Activated CD4-positive, alpha-beta T cell treated with anti-CD3 and anti-CD28 coated beads for 36 hours (primary cell): ENCODE data around the gene RBM34. TPM values are rescaled to one million over a fixed set of nuclear protein-coding genes. Genes with fewer than 3 reads are reported as not detected.

ENCODE experiments used
- ATAC-seq: fragments of 200-7000 bp; cut with Tn5 transposase; one replicate; pipeline ENCODE4 v1.10.0; 2021; ENCODE audit warnings: mild to moderate bottlenecking, moderate library complexity
- CTCF ChIA-PET: fragments of 350-600 bp; sonication (Branson Sonifier 250); formaldehyde crosslinking; loops from one replicate; lab custom pipeline; 2021; ENCODE audit warnings: antibody characterized with exemption; lab: Charles Lee
- POLR2A ChIA-PET: fragments of 350-600 bp; sonication (Branson Sonifier 250); formaldehyde crosslinking; loops from one replicate; lab custom pipeline; 2021; ENCODE audit warnings: antibody characterized with exemption, inconsistent platforms; lab: Charles Lee
- DNase-seq: peaks from one replicate; pipeline ENCODE4 v3.0.0-alpha.2; 2020
- H3K27ac Mint-ChIP-seq: one replicate; pipeline ENCODE4 v1.8.0; 2021; ENCODE audit warnings: mixed read lengths
- H3K27me3 Mint-ChIP-seq: one replicate; pipeline ENCODE4 v1.8.0; 2021; ENCODE audit warnings: mixed read lengths
- H3K36me3 Mint-ChIP-seq: one replicate; pipeline ENCODE4 v1.8.0; 2021; ENCODE audit warnings: low read depth, mixed read lengths
- H3K4me1 Mint-ChIP-seq: one replicate; pipeline ENCODE4 v1.8.0; 2021; ENCODE audit warnings: mixed read lengths
- H3K4me3 Mint-ChIP-seq: one replicate; pipeline ENCODE4 v1.8.0; 2021; ENCODE audit warnings: mild to moderate bottlenecking, moderate library complexity, mixed read lengths
- H3K9me3 Mint-ChIP-seq: one replicate; pipeline ENCODE4 v1.8.0; 2021; ENCODE audit warnings: low read depth, mixed read lengths
- intact Hi-C, 2 experiments: fragments of 100-400 bp; cut with DNase I in 1 of 2; cut with micrococcal nuclease in 1 of 2; formaldehyde crosslinking; loops; one replicate each; pipeline versions ENCODE4 v1.14.2 to v1.15.1; 2022 to 2024; cut with DNase I, micrococcal nuclease
- total RNA-seq, 2 experiments: library from RNA; stranded (reverse); gene quantifications; one replicate each; pipeline ENCODE4 v1.2.3, GENCODE V29; 2021

RBM34 gene
- total RNA-seq, 2 experiments from 2014 or later: 126 to 154 TPM

DNA sequence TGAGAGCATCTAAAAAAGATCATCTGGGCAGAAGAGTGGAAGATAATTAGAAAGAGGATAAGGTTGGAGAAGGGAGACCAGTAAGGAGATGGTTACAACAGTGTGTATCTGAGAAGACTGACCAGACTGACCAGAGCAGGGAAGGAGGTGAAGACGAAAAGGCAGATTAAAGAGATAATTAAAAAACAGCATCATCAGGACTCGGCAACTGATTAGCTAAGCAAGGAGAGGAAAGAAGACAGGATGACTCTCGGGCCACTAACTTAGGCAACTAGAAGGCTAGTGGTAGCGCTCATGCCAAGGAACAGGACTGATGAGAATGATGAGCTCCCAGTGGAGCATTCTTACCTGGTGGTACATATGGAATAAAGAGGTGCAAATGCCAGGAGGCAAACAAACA, 3.9 kb downstream of the RBM34 start:
- H3K9me3 Mint-ChIP-seq: no peaks in the 10 kb centered on the region
- POLR2A ChIA-PET: interaction anchor here (0.6 kb wide), 1 partner anchor 313 kb away, joined by 3 read pairs; no protein-coding TSS in a partner anchor
- H3K27ac Mint-ChIP-seq: no peak overlapping the region
- DNase-seq (no peak), ATAC-seq (no peak)
- no peak overlapping the region for H3K4me3 Mint-ChIP-seq
- CTCF ChIA-PET: interaction anchor here (0.5 to 2.2 kb wide), 5 partner anchors 8 to 260 kb away, joined by 3 to 7 read pairs (median 4); no protein-coding TSS in a partner anchor
- intact Hi-C loops: no loop called here
- H3K36me3 Mint-ChIP-seq: peaks cover 40% of the 10 kb centered on the region
- no peaks in the 10 kb centered on the region for H3K27me3 Mint-ChIP-seq
- H3K4me1 Mint-ChIP-seq: peaks cover 22% of the 10 kb centered on the region

DNA sequence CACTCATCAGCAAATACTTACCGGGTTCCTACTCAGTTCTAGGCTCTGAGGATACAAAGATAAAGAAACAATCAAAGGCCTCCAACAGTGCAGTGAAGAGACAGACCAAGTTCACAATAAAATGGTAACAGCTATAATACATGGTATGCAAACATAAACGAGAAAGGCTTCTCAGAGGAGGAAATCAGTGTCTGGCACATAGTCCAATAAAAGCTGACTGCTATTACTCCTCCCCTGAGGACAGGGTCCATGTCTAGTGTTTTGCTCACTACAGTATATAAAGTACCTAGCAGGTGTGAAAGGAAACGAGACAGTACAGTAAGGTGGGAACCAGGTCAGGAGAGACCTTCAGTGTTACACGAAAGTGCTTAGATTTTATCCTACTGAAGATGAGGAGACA, 4.3 kb downstream of the RBM34 start:
- H3K4me1 Mint-ChIP-seq: peaks cover 20% of the 10 kb centered on the region
- no peaks in the 10 kb centered on the region for H3K9me3 Mint-ChIP-seq
- DNase-seq: no peak
- no peak overlapping the region for H3K27ac Mint-ChIP-seq
- peaks cover 40% of the 10 kb centered on the region for H3K36me3 Mint-ChIP-seq
- ATAC-seq: no peak
- no peak overlapping the region for H3K4me3 Mint-ChIP-seq
- POLR2A ChIA-PET: no interaction called here
- H3K27me3 Mint-ChIP-seq: no peaks in the 10 kb centered on the region
- intact Hi-C loops: no loop called here
- CTCF ChIA-PET: interaction anchor here (0.5 to 2.2 kb wide), 4 partner anchors 14 to 260 kb away, joined by 3 to 4 read pairs (median 4); no protein-coding TSS in a partner anchor

DNA sequence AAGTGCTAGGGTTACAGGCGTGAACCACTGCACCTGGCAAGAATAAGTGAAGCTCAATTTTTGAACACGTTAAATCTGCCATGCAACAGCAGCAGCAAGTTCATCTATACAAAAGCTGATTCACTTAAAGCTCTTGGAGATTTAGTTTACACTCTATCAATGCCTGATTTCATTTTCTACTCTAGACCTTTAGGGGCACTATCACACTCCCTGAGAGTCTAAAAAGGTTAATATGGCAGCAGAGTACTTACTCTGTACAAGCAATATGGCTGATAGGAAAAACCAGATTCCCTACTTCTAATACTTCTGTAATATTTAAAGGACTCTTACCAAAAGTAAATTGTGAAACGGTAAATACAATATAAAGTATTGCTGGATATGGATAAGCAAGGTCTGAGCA, 4.8 kb downstream of the RBM34 start:
- H3K4me1 Mint-ChIP-seq: peaks cover 23% of the 10 kb centered on the region
- H3K27ac Mint-ChIP-seq: no peak overlapping the region
- H3K27me3 Mint-ChIP-seq: no peaks in the 10 kb centered on the region
- intact Hi-C loops: no loop called here
- peaks cover 44% of the 10 kb centered on the region for H3K36me3 Mint-ChIP-seq
- POLR2A ChIA-PET: no interaction called here
- no peaks in the 10 kb centered on the region for H3K9me3 Mint-ChIP-seq
- DNase-seq: no peak
- ATAC-seq: no peak
- H3K4me3 Mint-ChIP-seq: no peak overlapping the region
- CTCF ChIA-PET: interaction anchor here (0.9 to 2.2 kb wide), 3 partner anchors 13 to 261 kb away, joined by 4 read pairs; no protein-coding TSS in a partner anchor

DNA sequence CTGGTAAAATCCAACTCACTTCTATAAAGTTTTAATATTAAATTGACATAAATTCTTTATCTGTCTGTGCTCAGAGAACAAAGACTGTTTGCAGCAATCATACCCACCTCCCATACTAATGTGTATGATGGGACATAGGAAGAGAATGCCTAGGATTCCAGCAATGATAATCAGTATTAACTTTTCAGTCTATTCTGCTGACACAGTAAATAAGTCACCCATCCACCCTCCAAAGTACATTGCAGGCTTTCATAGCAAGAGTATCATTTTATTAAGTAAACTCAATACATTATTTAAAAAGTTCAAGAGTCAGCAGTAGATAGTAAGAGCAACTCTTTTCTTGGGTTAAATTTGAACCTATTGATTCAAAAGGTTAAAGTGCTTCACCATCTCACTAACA, 8.8 kb downstream of the RBM34 start:
- no peaks in the 10 kb centered on the region for H3K27me3 Mint-ChIP-seq
- ChIA-PET POLR2A (interaction anchor here (0.7 kb wide), 1 partner anchor 19 kb away, joined by 8 read pairs; no protein-coding TSS in a partner anchor), CTCF (interaction anchor here (0.6 to 1.0 kb wide), 4 partner anchors 19 to 823 kb away, joined by 3 to 4 read pairs (median 3); no protein-coding TSS in a partner anchor)
- H3K36me3 Mint-ChIP-seq: peaks cover 53% of the 10 kb centered on the region
- H3K27ac Mint-ChIP-seq: no peak overlapping the region
- intact Hi-C loops: loop anchor here in 1 of 2 experiments (5.0 kb wide), 1 partner anchor 40 kb away; no protein-coding TSS in a partner anchor
- no peak overlapping the region for H3K4me3 Mint-ChIP-seq
- no peaks in the 10 kb centered on the region for H3K9me3 Mint-ChIP-seq
- peaks cover 28% of the 10 kb centered on the region for H3K4me1 Mint-ChIP-seq
- DNase-seq (no peak), ATAC-seq (no peak)

DNA sequence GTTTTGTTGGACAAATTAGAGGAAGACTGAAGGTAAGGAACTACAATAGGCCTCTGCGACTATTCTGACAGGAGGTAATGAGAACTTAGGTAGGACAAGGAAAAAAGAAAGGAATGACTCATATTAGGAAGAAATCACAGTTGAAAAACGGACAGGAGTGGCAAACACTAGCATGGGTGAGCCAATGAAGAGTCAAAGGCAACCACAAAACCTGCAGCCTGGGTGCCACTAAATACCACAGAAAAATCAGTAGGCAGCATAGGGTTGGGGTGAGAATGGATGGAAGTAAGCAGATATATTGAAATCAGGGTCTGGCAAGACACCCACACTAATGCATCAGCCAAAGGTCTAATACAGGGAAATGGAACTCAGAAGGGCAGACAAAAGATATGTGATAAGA, 10.0 kb downstream of the RBM34 start:
- H3K27me3 Mint-ChIP-seq: no peaks in the 10 kb centered on the region
- no peak overlapping the region for H3K4me3 Mint-ChIP-seq
- H3K27ac Mint-ChIP-seq: peak overlapping the region; percentile 11
- ChIA-PET POLR2A (no interaction called here), CTCF (interaction anchor here (0.6 to 1.2 kb wide), 3 partner anchors 10 to 1035 kb away, joined by 3 read pairs; partner anchors contain the start of gene RBM34)
- ATAC-seq (no peak), DNase-seq (no peak)
- H3K9me3 Mint-ChIP-seq: no peaks in the 10 kb centered on the region
- intact Hi-C loops: loop anchor here in 1 of 2 experiments (5.0 kb wide), 1 partner anchor 39 kb away; no protein-coding TSS in a partner anchor
- peaks cover 33% of the 10 kb centered on the region for H3K4me1 Mint-ChIP-seq
- peaks cover 51% of the 10 kb centered on the region for H3K36me3 Mint-ChIP-seq

DNA sequence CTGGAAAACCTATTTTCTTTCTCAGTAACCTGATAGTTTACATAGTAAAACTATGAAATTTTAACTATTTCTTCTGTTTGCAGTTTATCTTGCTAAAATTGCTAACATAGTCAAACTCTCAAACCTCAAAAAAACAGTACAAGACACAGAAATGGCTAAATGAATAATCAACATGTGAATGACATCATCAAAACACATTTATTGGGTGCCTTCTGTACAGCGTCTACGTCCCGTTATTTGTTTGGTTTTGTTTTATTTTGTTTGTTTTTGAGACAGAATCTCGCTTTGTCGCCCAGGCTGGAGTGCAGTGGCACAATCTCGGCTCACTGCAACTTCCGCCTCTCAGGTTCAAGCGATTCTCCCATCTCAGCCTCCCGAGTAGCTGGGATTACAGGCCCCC, 11.2 kb downstream of the RBM34 start:
- intact Hi-C loops: loop anchor here in 1 of 2 experiments (5.0 kb wide), 1 partner anchor 38 kb away; no protein-coding TSS in a partner anchor
- Mint-ChIP-seq H3K36me3 (peaks cover 54% of the 10 kb centered on the region), H3K4me1 (peaks cover 32% of the 10 kb centered on the region), H3K9me3 (no peaks in the 10 kb centered on the region), H3K4me3 (no peak overlapping the region), H3K27me3 (no peaks in the 10 kb centered on the region), H3K27ac (no peak overlapping the region)
- DNase-seq (no peak), ATAC-seq (no peak)
- CTCF ChIA-PET: interaction anchor here (1.8 kb wide), 1 partner anchor 9 kb away, joined by 7 read pairs; no protein-coding TSS in a partner anchor
- POLR2A ChIA-PET: no interaction called here

DNA sequence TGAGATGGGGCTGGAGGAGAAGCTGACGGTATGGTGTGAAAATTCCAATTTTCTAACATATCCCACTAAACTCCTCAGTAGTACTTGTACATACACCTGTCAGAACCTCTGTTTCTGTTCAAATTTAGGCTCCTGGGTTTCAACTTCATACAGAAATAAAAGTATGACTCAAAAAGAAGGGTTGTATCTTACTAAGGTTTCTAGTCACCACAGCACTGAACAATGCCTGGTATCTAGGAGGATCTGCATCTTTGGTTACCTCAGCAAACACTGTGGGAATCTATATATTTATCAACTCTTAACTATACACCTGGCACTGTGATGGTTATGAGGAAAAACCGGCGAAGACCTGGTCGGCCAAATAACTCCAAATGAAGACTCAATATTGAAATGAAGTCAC, 13.8 kb downstream of the RBM34 start:
- ATAC-seq (peak; percentile 87), DNase-seq (no peak)
- no peak overlapping the region for H3K27ac Mint-ChIP-seq
- CTCF ChIA-PET: interaction anchor here (0.6 to 1.0 kb wide), 2 partner anchors 8 to 376 kb away, joined by 3 to 5 read pairs; no protein-coding TSS in a partner anchor
- POLR2A ChIA-PET: interaction anchor here (0.6 kb wide), 1 partner anchor 9 kb away, joined by 5 read pairs; no protein-coding TSS in a partner anchor
- H3K4me1 Mint-ChIP-seq: peaks cover 25% of the 10 kb centered on the region
- intact Hi-C loops: no loop called here
- H3K36me3 Mint-ChIP-seq: peaks cover 44% of the 10 kb centered on the region
- no peaks in the 10 kb centered on the region for H3K9me3 Mint-ChIP-seq
- H3K4me3 Mint-ChIP-seq: no peak overlapping the region
- no peaks in the 10 kb centered on the region for H3K27me3 Mint-ChIP-seq

DNA sequence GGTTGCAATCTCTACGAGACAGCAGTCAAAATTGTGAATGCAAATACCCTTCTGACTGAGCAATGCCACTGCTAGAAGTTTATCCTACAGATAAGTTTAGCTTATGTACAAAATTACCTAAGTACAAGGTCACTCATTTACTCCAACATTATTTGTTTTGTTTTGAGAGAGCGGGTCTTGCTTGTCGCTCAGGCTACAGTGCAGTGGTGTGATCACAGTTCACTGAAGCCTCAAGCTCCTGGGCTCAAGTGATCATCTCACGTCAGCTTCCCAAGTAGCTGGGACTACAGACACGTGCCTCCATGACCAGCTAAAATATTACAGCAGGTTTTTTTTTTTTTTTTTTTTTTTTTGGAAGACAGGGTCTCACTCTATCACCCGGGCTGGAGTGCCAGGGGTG, 15.4 kb downstream of the RBM34 start:
- Mint-ChIP-seq H3K4me1 (peaks cover 15% of the 10 kb centered on the region), H3K27me3 (no peaks in the 10 kb centered on the region), H3K4me3 (no peak overlapping the region), H3K9me3 (no peaks in the 10 kb centered on the region), H3K36me3 (peaks cover 44% of the 10 kb centered on the region), H3K27ac (no peak overlapping the region)
- no peak for ATAC-seq
- ChIA-PET POLR2A (interaction anchor here (0.6 to 1.9 kb wide), 2 partner anchors 15 to 118 kb away, joined by 7 read pairs; partner anchors contain the start of gene RBM34), CTCF (interaction anchor here (0.6 to 1.2 kb wide), 3 partner anchors 40 to 514 kb away, joined by 3 to 5 read pairs (median 4); no protein-coding TSS in a partner anchor)
- intact Hi-C loops: no loop called here
- no peak for DNase-seq

DNA sequence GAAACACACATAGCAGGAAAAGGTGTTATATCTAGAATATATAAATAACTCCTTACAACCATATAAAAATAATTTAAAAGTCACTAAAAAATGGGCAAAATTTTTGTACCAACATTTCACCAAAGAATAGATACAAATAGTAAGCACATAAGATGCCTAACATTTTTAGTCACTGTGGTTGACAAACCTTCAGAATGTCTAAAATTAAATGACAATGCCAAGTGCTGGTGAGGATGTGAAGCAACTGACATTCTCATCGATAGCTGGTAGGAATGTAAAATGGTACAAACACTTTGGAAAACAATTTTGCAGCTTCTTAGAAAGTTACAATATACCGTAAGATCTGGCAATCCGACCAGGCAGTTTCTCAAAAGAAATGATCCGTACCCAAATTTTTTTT, 18.1 kb downstream of the RBM34 start:
- Mint-ChIP-seq H3K9me3 (no peaks in the 10 kb centered on the region), H3K27me3 (no peaks in the 10 kb centered on the region), H3K4me1 (peaks cover 29% of the 10 kb centered on the region), H3K36me3 (peaks cover 44% of the 10 kb centered on the region), H3K27ac (no peak overlapping the region), H3K4me3 (no peak overlapping the region)
- no peak for ATAC-seq
- CTCF ChIA-PET: interaction anchor here (1.0 kb wide), 1 partner anchor 14 kb away, joined by 4 read pairs; no protein-coding TSS in a partner anchor
- POLR2A ChIA-PET: no interaction called here
- no peak for DNase-seq
- intact Hi-C loops: no loop called here

DNA sequence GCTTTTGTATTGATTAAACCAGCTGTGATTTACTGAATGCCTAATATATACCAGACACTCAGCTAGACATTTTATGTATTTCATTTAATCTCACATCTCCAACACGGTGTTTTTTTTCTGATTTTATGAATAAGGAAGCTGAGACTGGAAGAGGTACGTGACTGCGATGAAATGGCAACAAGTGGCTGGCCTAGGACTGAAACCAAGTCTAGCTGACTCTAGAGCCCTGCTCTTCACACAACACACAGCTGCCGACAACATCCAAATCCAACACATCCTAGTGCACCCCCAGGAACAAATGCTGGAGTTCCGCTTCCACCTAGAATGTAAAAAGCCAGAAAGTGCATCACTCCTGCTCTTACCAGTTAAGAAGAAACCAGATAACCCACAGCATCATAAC, 21.7 kb downstream of the RBM34 start:
- Mint-ChIP-seq H3K9me3 (no peaks in the 10 kb centered on the region), H3K36me3 (peaks cover 66% of the 10 kb centered on the region), H3K27me3 (no peaks in the 10 kb centered on the region), H3K4me1 (peaks cover 21% of the 10 kb centered on the region), H3K4me3 (no peak overlapping the region), H3K27ac (peak overlapping the region; percentile 90)
- ATAC-seq (peak; percentile 21), DNase-seq (no peak)
- intact Hi-C loops: no loop called here
- POLR2A ChIA-PET: interaction anchor here (0.5 kb wide), 2 partner anchors 20 to 638 kb away, joined by 3 to 4 read pairs; no protein-coding TSS in a partner anchor
- CTCF ChIA-PET: interaction anchor here (1.0 to 2.1 kb wide), 8 partner anchors 8 to 652 kb away, joined by 3 to 6 read pairs (median 4); partner anchors contain the start of gene RBM34

DNA sequence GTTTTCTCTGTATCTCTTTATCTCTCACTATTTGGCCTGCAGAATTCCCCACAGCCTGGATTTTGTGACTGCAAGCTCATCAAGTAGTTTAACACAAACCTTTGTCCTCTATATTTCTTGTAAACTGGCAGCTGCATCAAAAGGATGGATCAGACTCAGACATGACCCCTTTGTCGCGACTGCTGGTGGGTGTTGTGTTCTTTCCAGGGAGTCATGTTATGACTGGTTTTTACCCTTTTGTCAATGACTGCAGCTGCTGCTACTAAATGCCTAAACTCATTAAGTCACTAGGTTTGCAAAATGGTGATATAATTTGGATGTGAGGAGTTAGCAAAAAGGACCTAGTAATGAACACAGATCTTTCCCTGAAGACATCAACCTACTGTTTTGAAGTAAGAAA, 22.2 kb downstream of the RBM34 start:
- ChIA-PET POLR2A (interaction anchor here (0.5 to 1.4 kb wide), 3 partner anchors 8 to 20 kb away, joined by 4 to 5 read pairs (median 4); no protein-coding TSS in a partner anchor), CTCF (interaction anchor here (0.6 to 2.1 kb wide), 10 partner anchors 9 to 833 kb away, joined by 3 to 6 read pairs (median 4); partner anchors contain the start of gene RBM34)
- Mint-ChIP-seq H3K4me1 (peaks cover 21% of the 10 kb centered on the region), H3K36me3 (peaks cover 65% of the 10 kb centered on the region), H3K4me3 (no peak overlapping the region), H3K27ac (peak overlapping the region; percentile 90), H3K27me3 (no peaks in the 10 kb centered on the region), H3K9me3 (no peaks in the 10 kb centered on the region)
- ATAC-seq: peak; percentile 96
- intact Hi-C loops: no loop called here
- DNase-seq: peak; percentile 62
